HG02610 (cell line): ENCODE measurements around the gene MBP.

ENCODE experiments used
- ATAC-seq: cut with Tn5 transposase; IDR thresholded peaks from one replicate; pipeline ENCODE4 v1.9.1; 2021; ENCODE audit warnings: mild to moderate bottlenecking, moderate library complexity; ENCODE audit not compliant: unreplicated experiment

MBP gene

GRCh38 chr18:77086656-77087392, 45.8 kb downstream of the MBP start:
- ATAC-seq = no peak

GRCh38 chr18:77086034-77086433, 46.5 kb downstream of the MBP start:
- ATAC-seq = no peak

GRCh38 chr18:77084688-77085035, 47.9 kb downstream of the MBP start:
- ATAC-seq = no peak

- ATAC-seq = no peak
Observed at GRCh38 chr18:77082316-77082955, 50.1 kb downstream of the MBP start.

- no peak for ATAC-seq
Observed at GRCh38 chr18:77081390-77081778, 51.2 kb downstream of the MBP start.

- peak; percentile 77 for ATAC-seq
Observed at GRCh38 chr18:77079954-77080682, 52.5 kb downstream of the MBP start.

- no peak for ATAC-seq
Observed at GRCh38 chr18:77079088-77079487, 53.5 kb downstream of the MBP start.

- ATAC-seq = no peak
Observed at GRCh38 chr18:77078690-77079070, 53.9 kb downstream of the MBP start.

GRCh38 chr18:77077941-77078689, 54.5 kb downstream of the MBP start:
- no peak for ATAC-seq

GRCh38 chr18:77077401-77077800, 55.2 kb downstream of the MBP start:
- ATAC-seq = no peak

- ATAC-seq = no peak
Observed at GRCh38 chr18:77076111-77076510, 56.5 kb downstream of the MBP start.

- no peak for ATAC-seq
Observed at GRCh38 chr18:77074431-77074830, 58.2 kb downstream of the MBP start.

GRCh38 chr18:77073336-77074093, 59.1 kb downstream of the MBP start:
- no peak for ATAC-seq

- no peak for ATAC-seq
Observed at GRCh38 chr18:77072566-77072965, 60.0 kb downstream of the MBP start.

- ATAC-seq = no peak
Observed at GRCh38 chr18:77071711-77072292, 60.8 kb downstream of the MBP start.

- no peak for ATAC-seq
Observed at GRCh38 chr18:77071061-77071460, 61.5 kb downstream of the MBP start.

GRCh38 chr18:77070627-77071026, 62.0 kb downstream of the MBP start:
- no peak for ATAC-seq

GRCh38 chr18:77069931-77070330, 62.7 kb downstream of the MBP start:
- ATAC-seq = no peak

- no peak for ATAC-seq
Observed at GRCh38 chr18:77069482-77069881, 63.1 kb downstream of the MBP start.
